GM21526 (cell line): ENCODE results near the gene ZNF836.
"Not testable (repeated sequence)": the region's sequence is repeated elsewhere in the genome, so short reads cannot be mapped to it uniquely, and the experiment has no call there.

Experiments used
- ATAC-seq: cut with Tn5 transposase; IDR thresholded peaks from one replicate; pipeline ENCODE4 v1.9.1; 2021; ENCODE audit warnings: moderate library complexity; ENCODE audit not compliant: unreplicated experiment, low FRiP score

ZNF836 gene

GRCh38 chr19:52171321-52172169, at the start of gene ZNF836:
TSS of gene ZNF836 (minus strand) at chr19:52171621. CDS start at chr19:52168072, 3,549 bp downstream.
- ATAC-seq: no peak

GRCh38 chr19:52221031-52221430, 49.6 kb upstream of the ZNF836 start:
- no peak for ATAC-seq

GRCh38 chr19:52219611-52220010, 48.2 kb upstream of the ZNF836 start:
- no peak for ATAC-seq

GRCh38 chr19:52217576-52217975, 46.2 kb upstream of the ZNF836 start:
- ATAC-seq: no peak

- ATAC-seq: no peak
These were observed 45.0 kb upstream of the ZNF836 start for GRCh38 chr19:52216401-52216800.

GRCh38 chr19:52214241-52214640, 42.8 kb upstream of the ZNF836 start:
- ATAC-seq: no peak

GRCh38 chr19:52212572-52213255, 41.3 kb upstream of the ZNF836 start:
- ATAC-seq: no peak

GRCh38 chr19:52211926-52212571, 40.6 kb upstream of the ZNF836 start:
- no peak for ATAC-seq

- ATAC-seq: no peak
These were observed 39.8 kb upstream of the ZNF836 start for GRCh38 chr19:52211203-52211602.

- no peak for ATAC-seq
These were observed 35.1 kb upstream of the ZNF836 start for GRCh38 chr19:52206481-52206880.

GRCh38 chr19:52200755-52201391, 29.5 kb upstream of the ZNF836 start:
- ATAC-seq: not testable (repeated sequence)

- ATAC-seq: no peak
These were observed 28.6 kb upstream of the ZNF836 start for GRCh38 chr19:52200044-52200443.

- ATAC-seq: no peak
These were observed 27.3 kb upstream of the ZNF836 start for GRCh38 chr19:52198678-52199077.

- ATAC-seq: no peak
These were observed 26.5 kb upstream of the ZNF836 start for GRCh38 chr19:52197964-52198363.

GRCh38 chr19:52196256-52196967, 25.0 kb upstream of the ZNF836 start:
- ATAC-seq: no peak

- no peak for ATAC-seq
These were observed 20.5 kb upstream of the ZNF836 start for GRCh38 chr19:52191951-52192350.

- ATAC-seq: no peak
These were observed 20.0 kb upstream of the ZNF836 start for GRCh38 chr19:52191389-52191788.

GRCh38 chr19:52190487-52191293, 19.3 kb upstream of the ZNF836 start:
- no peak for ATAC-seq

GRCh38 chr19:52189735-52190486, 18.5 kb upstream of the ZNF836 start, which contains the start of gene PPP2R1A:
TSS of gene PPP2R1A (plus strand) at chr19:52190052. CDS start at chr19:52190097, 45 bp downstream.
- peak; percentile 87 for ATAC-seq
